ENCODE data around the gene CINP.
A peak's percentile ranks its signal among the peaks of the same experiment; 100 is the strongest.
"Not testable (repeated sequence)": the region's sequence is repeated elsewhere in the genome, so short reads cannot be mapped to it uniquely, and the experiment has no call there.

The CINP gene

DNA sequence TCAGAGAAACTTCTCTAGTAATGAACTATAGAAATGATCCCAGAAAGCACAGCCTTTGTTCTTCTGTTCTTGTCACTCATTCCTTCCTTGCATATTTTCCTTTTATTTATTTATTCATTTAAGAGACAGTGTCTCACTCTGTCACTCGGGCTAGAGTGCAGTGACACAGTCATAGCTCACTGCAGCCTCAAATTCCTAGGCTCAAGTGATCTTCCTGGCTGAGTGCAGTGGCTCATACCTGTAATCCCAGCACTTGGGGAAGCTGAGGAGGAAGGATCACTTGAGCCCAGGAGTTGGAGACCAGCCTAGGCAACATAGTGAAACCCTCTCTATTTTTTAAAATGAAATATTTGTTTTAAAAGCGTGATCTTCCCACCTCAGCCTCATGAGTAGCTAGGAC, 11.6 kb upstream of the CINP start:
- no peak overlapping the region for H2AFZ ChIP-seq (ENCODE audit: low read depth, low read length)
- H3K4me1 ChIP-seq (ENCODE audit: insufficient read depth, low read length) = no peaks in the 10 kb centered on the region
- no peaks in the 10 kb centered on the region for H3K9me3 ChIP-seq (ENCODE audit: low read length)
- H3K36me3 ChIP-seq (ENCODE audit: insufficient read depth, low read length) = peaks cover 22% of the 10 kb centered on the region
- H3K4me3 ChIP-seq (ENCODE audit: low read length) = no peak overlapping the region
- H3K27me3 ChIP-seq (ENCODE audit: insufficient read depth, low read length) = no peaks in the 10 kb centered on the region

DNA sequence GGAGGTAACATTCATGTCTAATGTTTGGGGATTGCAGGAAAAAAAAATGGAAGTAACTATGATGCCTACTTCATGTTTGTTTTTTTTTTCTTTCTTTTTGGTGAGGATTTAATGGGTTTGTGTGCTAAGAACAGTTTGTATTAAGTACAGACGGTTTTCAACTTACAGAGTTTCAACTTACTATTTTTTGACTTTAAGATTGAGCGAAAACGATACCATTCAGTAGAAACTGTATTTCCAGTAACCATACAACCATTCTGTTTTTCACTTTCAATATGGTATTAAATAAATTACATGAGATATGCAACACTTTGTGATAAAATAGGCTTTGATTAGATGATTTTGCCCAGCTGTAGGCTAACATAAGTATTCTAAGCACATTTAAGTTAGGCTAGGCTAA, 10.4 kb upstream of the CINP start:
- Histone ChIP-seq H2AFZ (ENCODE audit: low read depth, low read length) (no peak overlapping the region), H3K9me3 (ENCODE audit: low read length) (no peaks in the 10 kb centered on the region), H3K27me3 (ENCODE audit: insufficient read depth, low read length) (no peaks in the 10 kb centered on the region), H3K4me1 (ENCODE audit: insufficient read depth, low read length) (no peaks in the 10 kb centered on the region), H3K36me3 (ENCODE audit: insufficient read depth, low read length) (peaks cover 16% of the 10 kb centered on the region), H3K4me3 (ENCODE audit: low read length) (no peak overlapping the region)

DNA sequence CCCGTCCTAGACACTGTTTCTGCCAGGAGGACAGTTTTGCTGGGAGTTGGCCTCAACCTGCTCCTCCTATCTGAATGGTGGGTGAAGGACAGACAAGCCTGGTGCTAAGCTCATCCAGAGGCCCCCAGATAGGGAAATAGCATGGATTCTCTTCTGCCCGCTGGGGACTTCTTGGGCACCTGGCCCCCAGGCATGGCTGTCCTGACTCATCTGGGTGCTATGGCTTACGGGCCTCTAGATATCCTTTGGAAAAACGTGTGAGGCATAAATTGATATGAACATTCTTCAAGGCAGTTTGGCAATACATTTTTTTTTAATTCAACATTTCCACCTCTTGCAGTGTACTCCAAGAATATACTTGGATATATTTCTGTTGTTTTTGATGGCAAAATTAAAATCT, 8.7 kb upstream of the CINP start:
- no peak overlapping the region for H3K4me3 ChIP-seq (ENCODE audit: low read length)
- H3K9me3 ChIP-seq (ENCODE audit: low read length) = no peaks in the 10 kb centered on the region

DNA sequence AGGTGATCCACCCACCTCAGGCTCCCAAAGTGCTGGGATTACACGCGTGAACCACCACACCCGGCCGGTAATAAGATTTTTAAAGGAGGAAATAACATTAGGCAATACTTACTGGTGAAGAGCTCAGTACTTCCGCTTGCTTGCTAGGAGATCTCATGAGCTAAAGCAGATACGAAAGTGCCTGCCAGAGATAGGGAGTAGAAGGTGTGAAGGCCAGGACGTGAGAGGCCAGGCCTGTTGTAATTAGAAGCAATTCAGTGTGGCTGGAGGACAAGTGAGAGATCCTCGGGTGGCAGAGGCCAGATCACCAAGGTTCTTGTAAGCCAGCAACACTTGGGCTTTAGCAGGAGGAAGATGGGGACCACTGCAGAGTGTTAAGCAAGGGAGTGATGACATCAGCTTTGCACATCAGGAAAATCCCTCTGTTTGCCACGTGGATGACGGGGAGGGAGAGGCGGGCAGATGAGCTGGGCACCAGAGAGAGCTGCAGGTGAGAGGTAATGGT, 7.7 kb upstream of the CINP start:
- Histone ChIP-seq H3K4me3 (ENCODE audit: low read length) (no peak overlapping the region), H3K36me3 (ENCODE audit: insufficient read depth, low read length) (no peaks in the 10 kb centered on the region), H3K27me3 (ENCODE audit: insufficient read depth, low read length) (no peaks in the 10 kb centered on the region), H3K4me1 (ENCODE audit: insufficient read depth, low read length) (no peaks in the 10 kb centered on the region), H2AFZ (ENCODE audit: low read depth, low read length) (no peak overlapping the region), H3K9me3 (ENCODE audit: low read length) (no peaks in the 10 kb centered on the region)

More for the DNA sequence above, 8.7 kb upstream of the CINP start:
- Histone ChIP-seq H2AFZ (ENCODE audit: low read depth, low read length) (no peak overlapping the region), H3K36me3 (ENCODE audit: insufficient read depth, low read length) (peaks cover 2% of the 10 kb centered on the region), H3K4me1 (ENCODE audit: insufficient read depth, low read length) (no peaks in the 10 kb centered on the region), H3K27me3 (ENCODE audit: insufficient read depth, low read length) (no peaks in the 10 kb centered on the region)

DNA sequence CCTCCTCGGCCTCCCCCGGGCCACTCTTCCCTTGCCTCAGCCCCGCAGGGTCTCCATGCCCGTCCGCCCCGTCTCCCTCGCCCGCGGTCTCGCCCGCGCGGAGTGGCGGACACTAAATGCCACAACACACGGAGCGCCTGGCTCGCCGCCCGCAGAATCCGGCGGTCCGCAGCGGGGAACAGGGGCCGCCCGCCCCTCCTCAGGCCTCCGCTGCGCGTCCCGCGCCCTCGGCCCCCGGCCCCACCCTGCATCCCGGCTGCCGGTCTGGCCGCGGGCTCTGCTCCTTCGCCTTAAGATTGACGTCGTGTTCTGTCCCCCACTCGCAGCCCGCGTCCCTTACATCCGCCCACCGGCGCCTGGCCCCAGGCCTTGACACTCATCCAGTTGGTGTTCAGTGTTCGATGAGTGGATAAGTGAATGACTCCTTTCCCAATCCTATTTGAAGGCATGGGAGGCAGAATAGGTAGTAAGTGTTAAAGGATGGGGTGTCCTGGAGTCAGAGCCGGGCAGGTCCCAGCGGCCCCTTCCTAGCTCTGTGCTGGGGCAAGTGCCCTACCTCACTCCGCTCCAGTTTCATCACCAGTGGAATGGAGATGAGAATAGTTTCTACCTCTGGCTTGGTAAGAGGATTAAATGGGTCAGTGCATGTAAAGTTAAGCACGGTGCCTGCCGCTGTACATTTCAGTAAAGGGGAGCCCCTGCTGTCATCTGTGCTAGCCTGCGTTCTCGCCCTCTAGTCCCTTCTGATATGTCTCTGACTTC, 673 bp upstream of the CINP start:
- Histone ChIP-seq H3K27me3 (ENCODE audit: insufficient read depth, low read length) (no peaks in the 10 kb centered on the region), H2AFZ (ENCODE audit: low read depth, low read length) (peak overlapping the region; percentile 84), H3K9me3 (ENCODE audit: low read length) (no peaks in the 10 kb centered on the region), H3K4me1 (ENCODE audit: insufficient read depth, low read length) (peaks cover 17% of the 10 kb centered on the region), H3K4me3 (ENCODE audit: low read length) (peak overlapping the region; percentile 95), H3K36me3 (ENCODE audit: insufficient read depth, low read length) (peaks cover under 1% of the 10 kb centered on the region)

DNA sequence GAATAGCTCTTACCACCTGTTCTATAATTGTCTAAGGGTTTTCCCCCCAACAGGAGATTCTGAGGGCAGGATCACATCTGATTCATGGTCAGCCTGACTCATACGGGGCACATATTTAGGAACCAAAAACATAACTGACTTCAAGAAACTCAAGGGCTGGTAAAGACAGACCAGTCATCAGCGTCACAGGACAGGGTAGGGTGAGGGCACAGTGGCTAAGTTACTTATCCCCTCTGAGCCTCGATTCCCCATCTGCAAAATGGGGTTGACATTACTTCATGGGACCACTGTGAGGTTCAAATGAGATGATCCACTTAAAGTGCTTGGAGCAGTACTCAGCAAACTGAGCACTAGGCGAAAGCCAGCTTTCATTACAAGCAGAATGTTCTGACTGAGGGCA, 606 bp downstream of the CINP start:
- Histone ChIP-seq H2AFZ (ENCODE audit: low read depth, low read length) (peak overlapping the region; percentile 84), H3K36me3 (ENCODE audit: insufficient read depth, low read length) (peaks cover 12% of the 10 kb centered on the region), H3K27me3 (ENCODE audit: insufficient read depth, low read length) (no peaks in the 10 kb centered on the region), H3K9me3 (ENCODE audit: low read length) (no peaks in the 10 kb centered on the region), H3K4me3 (ENCODE audit: low read length) (peak overlapping the region; percentile 95), H3K4me1 (ENCODE audit: insufficient read depth, low read length) (peaks cover 17% of the 10 kb centered on the region)

DNA sequence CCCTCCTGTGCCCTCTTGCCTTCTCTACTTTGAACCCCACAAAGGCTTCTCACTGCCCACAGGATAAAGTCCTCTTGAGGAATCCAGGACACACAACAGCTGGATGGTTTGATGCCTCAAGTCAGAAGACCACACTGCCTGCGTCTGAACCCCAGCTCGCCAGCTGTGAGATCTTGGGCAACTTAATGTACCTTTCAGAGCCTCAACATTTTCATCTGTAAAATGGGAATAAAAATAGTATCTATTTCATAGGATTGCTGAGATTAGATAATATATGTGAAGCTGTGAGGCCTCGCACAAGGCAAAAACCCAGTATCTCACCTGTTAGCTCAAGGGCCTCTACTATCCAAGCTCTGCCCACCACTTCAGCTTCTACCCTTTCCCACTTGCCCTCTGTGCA, 2.3 kb downstream of the CINP start:
- Histone ChIP-seq H3K36me3 (ENCODE audit: insufficient read depth, low read length) (peaks cover 23% of the 10 kb centered on the region), H3K4me1 (ENCODE audit: insufficient read depth, low read length) (peaks cover 17% of the 10 kb centered on the region), H3K4me3 (ENCODE audit: low read length) (no peak overlapping the region), H3K27me3 (ENCODE audit: insufficient read depth, low read length) (no peaks in the 10 kb centered on the region), H3K9me3 (ENCODE audit: low read length) (no peaks in the 10 kb centered on the region), H2AFZ (ENCODE audit: low read depth, low read length) (no peak overlapping the region)

DNA sequence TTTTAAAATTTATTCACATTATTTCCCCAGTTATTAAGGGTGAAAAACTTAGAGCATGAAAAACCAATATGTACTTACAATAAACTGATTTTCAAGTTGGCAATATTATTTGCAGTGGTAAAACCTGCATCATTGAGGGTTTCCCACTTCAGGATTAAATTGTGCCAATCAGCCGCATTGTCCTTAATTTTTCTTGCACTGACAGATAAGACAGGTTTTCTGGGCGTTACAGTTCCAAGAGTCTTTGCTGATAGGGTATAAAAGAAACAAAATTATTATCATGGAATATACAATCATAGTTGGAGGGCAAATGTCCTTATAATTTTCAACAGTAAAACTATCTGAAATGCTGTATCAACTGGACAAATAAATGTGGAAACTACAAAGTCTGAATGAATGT, 3.3 kb downstream of the CINP start:
- H3K27me3 ChIP-seq (ENCODE audit: insufficient read depth, low read length) = no peaks in the 10 kb centered on the region
- no peak overlapping the region for H2AFZ ChIP-seq (ENCODE audit: low read depth, low read length)
- H3K4me1 ChIP-seq (ENCODE audit: insufficient read depth, low read length) = peaks cover 17% of the 10 kb centered on the region
- no peak overlapping the region for H3K4me3 ChIP-seq (ENCODE audit: low read length)
- H3K36me3 ChIP-seq (ENCODE audit: insufficient read depth, low read length) = peaks cover 31% of the 10 kb centered on the region
- no peaks in the 10 kb centered on the region for H3K9me3 ChIP-seq (ENCODE audit: low read length)

DNA sequence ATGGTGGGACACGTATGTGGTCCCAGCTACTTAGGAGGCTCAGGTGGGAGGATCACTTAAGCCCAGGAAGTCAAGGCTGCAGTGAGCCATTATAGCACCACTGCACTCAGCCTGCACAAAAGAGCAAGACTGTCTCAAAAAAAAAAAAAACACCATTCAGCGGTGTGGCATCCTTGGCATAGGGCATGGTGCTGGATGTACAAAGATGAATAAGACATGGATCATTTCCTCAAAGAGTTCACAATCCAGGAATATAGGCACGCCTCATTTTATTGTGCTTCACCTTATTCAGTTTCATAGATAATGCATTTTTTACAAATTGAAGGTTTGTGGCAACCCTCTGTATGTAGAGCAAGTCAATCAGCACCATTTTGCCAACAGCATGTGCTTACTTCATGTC, 6.4 kb downstream of the CINP start:
- H3K36me3 ChIP-seq (ENCODE audit: insufficient read depth, low read length) = peaks cover 44% of the 10 kb centered on the region
- no peaks in the 10 kb centered on the region for H3K27me3 ChIP-seq (ENCODE audit: insufficient read depth, low read length)
- no peak overlapping the region for H2AFZ ChIP-seq (ENCODE audit: low read depth, low read length)
- no peaks in the 10 kb centered on the region for H3K9me3 ChIP-seq (ENCODE audit: low read length)
- H3K4me3 ChIP-seq (ENCODE audit: low read length) = no peak overlapping the region
- no peaks in the 10 kb centered on the region for H3K4me1 ChIP-seq (ENCODE audit: insufficient read depth, low read length)

DNA sequence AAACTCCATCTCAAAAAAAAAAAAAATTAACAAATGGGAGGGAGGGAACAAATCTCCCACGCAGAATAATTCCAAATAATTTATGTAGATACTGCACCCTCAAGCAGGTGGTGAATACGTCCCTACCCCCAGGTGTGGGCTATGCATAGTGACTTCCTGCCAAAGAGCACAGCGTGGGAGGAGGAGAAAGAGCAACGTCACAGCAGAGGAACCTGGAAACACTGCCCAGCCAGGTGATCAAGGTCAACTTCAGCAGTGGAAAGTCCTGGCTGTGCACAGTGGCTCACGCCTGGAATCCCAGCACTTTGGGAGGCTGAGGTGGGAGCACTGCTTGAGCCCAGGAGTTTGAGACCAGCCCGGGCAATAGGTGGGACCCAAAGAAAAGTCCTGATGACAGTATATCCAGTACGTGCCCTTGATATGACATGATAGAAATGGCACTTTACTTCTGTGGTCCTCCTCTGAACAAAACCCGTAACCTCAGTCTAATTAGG, 9.5 kb downstream of the CINP start:
- Histone ChIP-seq H2AFZ (ENCODE audit: low read depth, low read length) (no peak overlapping the region), H3K4me3 (ENCODE audit: low read length) (no peak overlapping the region), H3K4me1 (ENCODE audit: insufficient read depth, low read length) (no peaks in the 10 kb centered on the region), H3K36me3 (ENCODE audit: insufficient read depth, low read length) (peaks cover 54% of the 10 kb centered on the region), H3K9me3 (ENCODE audit: low read length) (no peaks in the 10 kb centered on the region), H3K27me3 (ENCODE audit: insufficient read depth, low read length) (no peaks in the 10 kb centered on the region)

DNA sequence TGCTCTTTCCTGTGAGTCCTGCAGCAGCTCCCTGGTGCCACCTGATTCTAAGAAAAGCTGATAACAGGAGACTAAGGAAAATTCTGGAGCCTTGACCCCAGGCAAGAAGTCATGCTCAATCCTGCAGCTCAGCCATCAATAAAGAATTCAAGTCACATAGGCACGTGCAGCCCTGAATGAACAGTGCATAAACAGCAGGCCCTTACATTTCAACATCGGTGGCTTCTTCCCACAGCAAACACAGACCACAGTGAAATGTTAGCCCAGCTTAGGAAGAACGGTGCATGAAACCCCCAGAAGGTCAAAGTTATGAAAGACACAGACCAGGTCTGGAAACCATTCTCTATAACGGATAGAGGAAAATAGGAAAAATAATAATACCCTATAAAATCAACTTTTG, 10.5 kb downstream of the CINP start:
- H2AFZ ChIP-seq (ENCODE audit: low read depth, low read length) = no peak overlapping the region
- H3K4me3 ChIP-seq (ENCODE audit: low read length) = no peak overlapping the region
- no peaks in the 10 kb centered on the region for H3K27me3 ChIP-seq (ENCODE audit: insufficient read depth, low read length)
- no peaks in the 10 kb centered on the region for H3K4me1 ChIP-seq (ENCODE audit: insufficient read depth, low read length)
- no peaks in the 10 kb centered on the region for H3K9me3 ChIP-seq (ENCODE audit: low read length)
- peaks cover 49% of the 10 kb centered on the region for H3K36me3 ChIP-seq (ENCODE audit: insufficient read depth, low read length)

DNA sequence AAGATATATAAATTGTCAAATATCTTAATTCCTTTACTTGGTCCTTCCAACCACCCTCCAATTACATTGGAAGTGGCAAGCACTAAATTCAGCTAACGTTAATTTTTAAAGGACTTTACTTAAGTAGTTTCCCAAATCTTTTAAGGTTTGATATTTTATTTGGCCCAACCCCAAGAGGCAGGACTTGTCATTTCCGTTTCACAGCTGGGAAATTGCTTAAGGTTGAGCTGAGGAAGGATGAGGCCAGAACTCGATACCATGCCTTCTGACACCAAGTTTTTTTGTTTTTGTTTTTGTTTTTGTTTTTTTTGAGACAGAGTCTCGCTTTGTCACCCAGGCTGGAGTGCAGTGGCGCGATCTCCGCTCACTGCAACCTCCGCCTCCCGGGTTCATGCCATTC, 11.1 kb downstream of the CINP start:
- H3K9me3 ChIP-seq (ENCODE audit: low read length); H3K4me1 ChIP-seq (ENCODE audit: insufficient read depth, low read length); H3K4me3 ChIP-seq (ENCODE audit: low read length); H2AFZ ChIP-seq (ENCODE audit: low read depth, low read length); H3K27me3 ChIP-seq (ENCODE audit: insufficient read depth, low read length): not testable (repeated sequence)
- peaks cover 50% of the 10 kb centered on the region for H3K36me3 ChIP-seq (ENCODE audit: insufficient read depth, low read length)

DNA sequence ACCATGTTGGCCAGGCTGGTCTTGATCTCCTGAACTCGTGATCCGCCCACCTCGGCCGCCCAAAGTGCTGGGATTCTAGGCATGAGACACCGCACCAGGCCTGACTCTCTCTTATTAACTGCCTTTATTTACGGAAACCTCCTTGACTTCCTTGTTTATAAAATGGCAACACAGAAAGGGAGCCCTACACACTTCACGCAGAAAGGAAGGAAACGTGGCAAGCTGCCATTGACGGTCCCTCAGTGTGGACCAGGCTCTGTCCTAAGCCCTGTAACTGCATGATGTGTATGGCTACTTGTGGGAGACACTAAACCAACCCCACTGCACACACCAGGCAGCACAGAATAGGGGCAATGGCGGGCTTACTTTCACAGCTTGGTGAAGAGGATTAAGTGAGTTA, 11.7 kb downstream of the CINP start:
- no peaks in the 10 kb centered on the region for H3K27me3 ChIP-seq (ENCODE audit: insufficient read depth, low read length)
- no peaks in the 10 kb centered on the region for H3K9me3 ChIP-seq (ENCODE audit: low read length)
- H3K4me1 ChIP-seq (ENCODE audit: insufficient read depth, low read length) = no peaks in the 10 kb centered on the region
- peaks cover 49% of the 10 kb centered on the region for H3K36me3 ChIP-seq (ENCODE audit: insufficient read depth, low read length)
- no peak overlapping the region for H3K4me3 ChIP-seq (ENCODE audit: low read length)
- no peak overlapping the region for H2AFZ ChIP-seq (ENCODE audit: low read depth, low read length)

DNA sequence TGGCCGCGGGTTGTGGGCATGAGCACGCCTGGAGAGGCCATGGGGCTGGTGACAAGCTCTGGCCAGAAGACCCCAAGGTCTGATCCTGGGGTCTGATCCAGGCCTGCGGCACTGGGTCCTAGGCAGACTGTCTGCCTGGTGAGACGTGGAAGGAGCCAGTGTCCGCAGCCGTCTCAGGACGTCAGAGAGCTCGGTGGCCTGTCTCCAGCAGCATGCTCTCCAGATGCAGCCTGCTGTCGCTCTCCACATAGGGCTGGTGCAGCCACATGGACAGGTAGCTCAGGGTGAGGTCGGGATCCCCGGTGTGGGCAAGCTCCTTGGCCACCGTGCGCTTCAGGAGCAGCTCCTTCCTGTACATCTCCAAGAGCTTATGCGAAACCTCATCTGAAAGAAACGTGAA, 14.3 kb downstream of the CINP start:
- peaks cover 43% of the 10 kb centered on the region for H3K36me3 ChIP-seq (ENCODE audit: insufficient read depth, low read length)
- H3K4me3 ChIP-seq (ENCODE audit: low read length) = no peak overlapping the region
- no peaks in the 10 kb centered on the region for H3K4me1 ChIP-seq (ENCODE audit: insufficient read depth, low read length)
- no peaks in the 10 kb centered on the region for H3K27me3 ChIP-seq (ENCODE audit: insufficient read depth, low read length)
- no peaks in the 10 kb centered on the region for H3K9me3 ChIP-seq (ENCODE audit: low read length)
- no peak overlapping the region for H2AFZ ChIP-seq (ENCODE audit: low read depth, low read length)

All from neuron (in vitro differentiated cells).